ENCODE measurements around the gene WDR82. TPM values are rescaled to one million over a fixed set of nuclear protein-coding genes. Genes with fewer than 3 reads are reported as not detected.

The WDR82 gene
- total RNA-seq, 1 donor from 2014 or later = 74.9 TPM

DNA sequence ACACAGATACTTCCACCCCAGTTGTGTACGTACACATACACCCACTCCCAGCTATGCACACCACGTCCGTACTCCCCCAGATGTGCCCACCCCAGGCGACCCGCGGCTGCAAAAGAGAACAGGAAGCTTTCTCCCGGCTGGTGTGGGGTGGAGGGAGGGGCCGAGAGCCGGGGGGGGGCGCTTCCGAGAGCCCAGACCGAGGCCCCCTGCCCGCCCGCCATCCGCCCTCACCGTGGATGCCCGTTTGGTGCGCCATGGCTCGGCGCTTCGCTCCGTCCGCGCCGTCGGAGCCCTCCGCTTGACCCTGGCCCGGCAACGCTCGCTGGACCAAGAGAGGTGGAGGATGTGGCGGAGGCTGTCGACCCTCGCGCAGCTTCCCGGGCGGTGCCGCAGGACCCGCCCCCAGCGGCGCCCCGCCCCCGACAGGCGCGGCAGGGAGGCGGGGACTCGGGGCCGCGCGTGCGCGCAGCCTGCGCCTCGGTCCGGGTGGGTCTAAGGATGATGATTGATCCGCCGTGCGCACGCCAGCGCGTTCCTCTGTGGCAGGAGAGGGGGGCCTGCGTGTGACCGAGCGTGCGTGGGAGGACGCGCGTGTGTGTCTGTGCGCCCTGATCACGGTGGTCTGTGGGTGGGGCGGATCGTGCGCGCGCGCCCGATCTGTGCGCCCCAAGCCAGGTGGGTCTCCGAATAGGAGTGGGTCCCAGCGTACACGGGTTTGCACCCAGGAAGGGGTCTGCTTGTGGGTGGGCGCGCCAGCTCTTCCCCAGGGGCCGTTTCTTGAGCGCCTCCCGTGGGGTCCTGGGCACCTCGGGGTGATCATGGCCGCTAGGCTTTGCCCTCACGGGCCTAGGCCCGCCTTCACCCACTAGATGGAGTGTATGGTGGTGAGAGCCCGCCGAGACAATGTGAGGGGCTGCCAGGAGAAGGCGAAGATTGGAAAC is 39.4 kb downstream of the WDR82 start, which contains the start of gene TWF2:
Gene TWF2 (minus strand): TSS at position 398 of the 941 bp plus-strand sequence. CDS start 142 bp downstream, at position 256.
- H3K27me3 Mint-ChIP-seq (ENCODE audit: low read depth) = no peaks in the 10 kb centered on the region
- peaks cover 3% of the 10 kb centered on the region for H3K9me3 Mint-ChIP-seq (ENCODE audit: low read depth)
- TF ChIP-seq, protein P1, sequence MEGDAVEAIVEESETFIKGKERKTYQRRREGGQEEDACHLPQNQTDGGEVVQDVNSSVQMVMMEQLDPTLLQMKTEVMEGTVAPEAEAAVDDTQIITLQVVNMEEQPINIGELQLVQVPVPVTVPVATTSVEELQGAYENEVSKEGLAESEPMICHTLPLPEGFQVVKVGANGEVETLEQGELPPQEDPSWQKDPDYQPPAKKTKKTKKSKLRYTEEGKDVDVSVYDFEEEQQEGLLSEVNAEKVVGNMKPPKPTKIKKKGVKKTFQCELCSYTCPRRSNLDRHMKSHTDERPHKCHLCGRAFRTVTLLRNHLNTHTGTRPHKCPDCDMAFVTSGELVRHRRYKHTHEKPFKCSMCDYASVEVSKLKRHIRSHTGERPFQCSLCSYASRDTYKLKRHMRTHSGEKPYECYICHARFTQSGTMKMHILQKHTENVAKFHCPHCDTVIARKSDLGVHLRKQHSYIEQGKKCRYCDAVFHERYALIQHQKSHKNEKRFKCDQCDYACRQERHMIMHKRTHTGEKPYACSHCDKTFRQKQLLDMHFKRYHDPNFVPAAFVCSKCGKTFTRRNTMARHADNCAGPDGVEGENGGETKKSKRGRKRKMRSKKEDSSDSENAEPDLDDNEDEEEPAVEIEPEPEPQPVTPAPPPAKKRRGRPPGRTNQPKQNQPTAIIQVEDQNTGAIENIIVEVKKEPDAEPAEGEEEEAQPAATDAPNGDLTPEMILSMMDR (IDR thresholded peaks at IDR 0.05) = peak; percentile 74
- peak within 1 kb of the TSS; percentile 94 for H3K27ac Mint-ChIP-seq (ENCODE audit: unreplicated experiment)
- peaks cover 53% of the 10 kb centered on the region for H3K4me1 Mint-ChIP-seq (ENCODE audit: low read depth)
- H3K4me3 Mint-ChIP-seq (ENCODE audit: unreplicated experiment) = peak within 1 kb of the TSS; percentile 84
- DNase-seq (ENCODE audit: low spot score) = peak; percentile 92
- H3K36me3 Mint-ChIP-seq (ENCODE audit: low read depth) = peaks cover 3% of the 10 kb centered on the region

DNA sequence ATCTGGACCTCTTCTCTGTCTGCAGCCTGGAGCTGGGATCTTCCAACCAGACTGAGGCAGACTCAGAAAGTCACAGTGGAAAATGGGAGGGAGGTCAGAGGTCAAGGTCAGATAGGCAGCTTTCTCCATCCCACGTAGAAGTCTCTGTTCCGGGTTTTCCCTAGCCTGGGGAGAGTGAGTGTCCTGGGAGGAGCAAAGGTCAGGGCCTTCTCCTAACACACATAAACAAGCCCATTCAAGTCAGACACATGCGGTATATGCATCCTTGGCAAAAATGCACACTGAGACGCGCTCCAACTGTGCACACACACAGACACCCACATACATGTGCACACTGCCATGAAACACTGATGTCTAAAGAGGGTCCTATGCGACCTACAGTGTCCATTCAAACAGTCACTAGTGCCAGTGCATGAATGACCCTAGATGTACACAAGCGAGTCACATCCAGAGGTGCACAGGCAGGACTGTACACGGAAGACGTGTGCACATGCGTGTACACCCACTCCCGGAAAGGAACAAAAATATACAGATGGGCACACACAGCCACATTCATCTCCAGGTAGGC is 40.2 kb downstream of the WDR82 start:
- peaks cover under 1% of the 10 kb centered on the region for H3K9me3 Mint-ChIP-seq (ENCODE audit: low read depth)
- H3K27ac Mint-ChIP-seq (ENCODE audit: unreplicated experiment) = peak overlapping the region; percentile 93
- TF ChIP-seq, protein P1 (IDR thresholded peaks at IDR 0.05) = no peak
- H3K27me3 Mint-ChIP-seq (ENCODE audit: low read depth) = no peaks in the 10 kb centered on the region
- no peak for DNase-seq (ENCODE audit: low spot score)
- peaks cover 8% of the 10 kb centered on the region for H3K36me3 Mint-ChIP-seq (ENCODE audit: low read depth)
- peak overlapping the region; percentile 84 for H3K4me3 Mint-ChIP-seq (ENCODE audit: unreplicated experiment)
- peaks cover 48% of the 10 kb centered on the region for H3K4me1 Mint-ChIP-seq (ENCODE audit: low read depth)

DNA sequence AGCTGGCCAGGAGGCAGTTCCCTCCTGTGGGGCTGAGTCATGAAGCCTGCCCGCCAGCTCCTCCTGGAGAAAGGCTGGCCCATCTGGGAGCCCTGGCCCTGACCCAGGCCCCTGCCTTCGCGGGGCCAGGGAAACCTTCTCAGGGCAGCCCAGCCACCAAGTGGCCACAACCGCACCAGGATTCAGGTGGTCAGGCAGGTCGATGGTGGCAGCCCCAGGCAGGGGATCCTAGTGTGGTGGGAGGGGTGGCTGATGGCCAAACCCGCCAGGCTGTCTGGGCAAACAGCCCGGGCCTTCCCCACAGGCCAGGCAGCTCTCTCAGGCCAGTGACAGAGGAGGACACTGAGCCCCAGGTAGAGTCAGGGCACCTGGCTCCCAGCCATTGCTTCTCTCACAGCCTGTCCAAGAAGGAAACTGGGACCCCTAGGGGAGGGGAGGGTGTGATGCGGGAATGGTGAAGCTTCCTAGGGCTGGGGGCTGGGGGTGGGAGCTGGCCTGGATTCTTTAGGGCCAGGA is 40.7 kb downstream of the WDR82 start:
- peak; percentile 94 for DNase-seq (ENCODE audit: low spot score)
- H3K36me3 Mint-ChIP-seq (ENCODE audit: low read depth) = peaks cover 8% of the 10 kb centered on the region
- no peaks in the 10 kb centered on the region for H3K27me3 Mint-ChIP-seq (ENCODE audit: low read depth)
- peak overlapping the region; percentile 93 for H3K27ac Mint-ChIP-seq (ENCODE audit: unreplicated experiment)
- TF ChIP-seq, protein P1 (IDR thresholded peaks at IDR 0.05) = peak; percentile 42
- H3K9me3 Mint-ChIP-seq (ENCODE audit: low read depth) = no peaks in the 10 kb centered on the region
- H3K4me1 Mint-ChIP-seq (ENCODE audit: low read depth) = peaks cover 48% of the 10 kb centered on the region
- H3K4me3 Mint-ChIP-seq (ENCODE audit: unreplicated experiment) = peak overlapping the region; percentile 84

DNA sequence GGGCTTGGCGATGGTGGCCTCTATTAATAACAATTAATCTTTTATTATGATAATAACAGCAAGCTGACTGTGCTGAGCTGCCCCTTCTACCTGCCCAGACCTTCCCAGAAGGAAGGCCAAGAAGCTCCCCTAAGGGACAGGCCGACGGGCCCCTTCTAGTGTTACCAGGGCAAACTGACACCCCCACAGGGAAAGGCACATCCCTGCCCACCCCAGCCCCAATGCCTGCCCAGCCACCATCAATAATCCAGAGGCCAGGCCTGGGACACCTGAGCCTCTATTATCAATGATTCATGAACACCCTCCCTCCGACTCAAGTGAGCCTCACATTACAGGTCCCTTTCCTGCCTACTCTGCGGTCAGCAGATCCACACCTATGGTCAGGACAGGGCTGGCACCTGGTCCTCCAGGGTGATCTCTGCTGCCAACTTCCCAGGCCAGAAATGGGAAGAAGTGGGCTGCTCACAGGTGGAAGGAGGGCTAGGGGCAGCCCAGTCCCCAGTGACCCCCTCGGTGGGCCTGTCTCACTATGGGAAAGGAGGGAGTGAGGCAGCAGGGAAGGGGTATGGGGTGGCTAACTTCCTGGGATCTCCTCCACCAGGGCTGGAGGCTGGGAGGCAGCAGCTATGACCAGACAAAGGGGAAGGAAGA is 41.3 kb downstream of the WDR82 start:
- peak overlapping the region; percentile 93 for H3K27ac Mint-ChIP-seq (ENCODE audit: unreplicated experiment)
- peak overlapping the region; percentile 84 for H3K4me3 Mint-ChIP-seq (ENCODE audit: unreplicated experiment)
- H3K27me3 Mint-ChIP-seq (ENCODE audit: low read depth) = no peaks in the 10 kb centered on the region
- H3K36me3 Mint-ChIP-seq (ENCODE audit: low read depth) = peaks cover 10% of the 10 kb centered on the region
- TF ChIP-seq, protein P1 (IDR thresholded peaks at IDR 0.05) = no peak
- peaks cover 48% of the 10 kb centered on the region for H3K4me1 Mint-ChIP-seq (ENCODE audit: low read depth)
- no peaks in the 10 kb centered on the region for H3K9me3 Mint-ChIP-seq (ENCODE audit: low read depth)
- peak; percentile 52 for DNase-seq (ENCODE audit: low spot score)
